ENCODE data around the gene CDO1. TPM values are rescaled to one million over a fixed set of nuclear protein-coding genes. Genes with fewer than 3 reads are reported as not detected.

CDO1 gene
- total and polyA plus RNA-seq, 2 of the 8 experiments (the other 6 are each of a cell fraction or from before 2014, with no cell fraction given): 26.1 to 29.5 TPM

DNA sequence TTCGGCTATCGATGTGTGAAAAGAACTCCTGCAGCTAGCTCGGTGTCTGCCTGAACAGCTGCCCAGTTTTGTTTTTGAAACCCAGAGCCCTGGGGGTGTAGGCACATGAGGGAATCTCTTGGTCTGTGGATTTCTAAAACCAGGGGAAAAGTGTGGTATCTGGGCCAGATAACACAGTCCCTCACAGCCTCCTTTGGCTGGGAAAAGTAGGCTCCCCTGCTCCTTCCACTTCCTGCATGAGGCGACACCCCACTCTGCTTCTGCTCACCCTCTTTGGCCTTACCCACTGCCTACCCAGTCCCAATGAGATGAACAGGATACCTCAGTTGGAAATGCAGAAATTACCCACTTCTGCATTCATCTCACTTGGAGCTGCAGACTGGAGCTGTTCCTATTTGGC is 9.5 kb upstream of the CDO1 start:
- Histone ChIP-seq H3K79me1 (ENCODE audit: low read depth, low read length) (no peaks in the 10 kb centered on the region), H4K20me1 (replicated peaks in 1 of 2; ENCODE audit: control insufficient read depth in 1 of 2, insufficient read depth in 2 of 2, low read length in 2 of 2) (no peaks in the 10 kb centered on the region), H4K5ac (ENCODE audit: insufficient read length, low read depth, low read length) (no peak overlapping the region), H2BK15ac (ENCODE audit: low read length) (no peak overlapping the region), H3K18ac (ENCODE audit: extremely low read depth, low read length) (no peak overlapping the region), H3K9ac (replicated peaks in 1 of 4; ENCODE audit: extremely low read depth in 1 of 4, low read depth in 3 of 4, low read length in 3 of 4) (no peak overlapping the region), H3K9me3 (ENCODE audit: insufficient read depth in 2 of 2, low read depth in 1 of 2, low read length in 1 of 2) (peaks cover 0 to 6% of the 10 kb centered on the region in 2 experiments; a peak in 1 of 4 replicates), H2AK5ac (ENCODE audit: low read depth, low read length) (no peak overlapping the region), H2BK5ac (ENCODE audit: low read depth, low read length) (no peak overlapping the region), H4K8ac (ENCODE audit: extremely low read depth, insufficient read depth, low read length) (no peak overlapping the region), H4K91ac (replicated peaks; ENCODE audit: insufficient read length, low read length) (no peak overlapping the region), H3K4me2 (ENCODE audit: insufficient read depth in 1 of 2, low read depth in 2 of 2, low read length in 2 of 2) (no peak overlapping the region), H3K56ac (replicated peaks; ENCODE audit: insufficient read length, low read depth, low read length) (no peak overlapping the region), H3K4me1 (replicated peaks in 1 of 4; ENCODE audit: control insufficient read depth in 3 of 4, insufficient read depth in 4 of 4, low read length in 3 of 4) (no peaks in the 10 kb centered on the region), H2BK120ac (replicated peaks; ENCODE audit: low read depth, low read length) (no peak overlapping the region), H3K4me3 (ENCODE audit: extremely low read depth in 1 of 4, insufficient read depth in 2 of 4, low read depth in 3 of 4, low read length in 4 of 4) (no peak overlapping the region), H3K23ac (ENCODE audit: insufficient read length) (no peak overlapping the region), H3K4ac (replicated peaks; ENCODE audit: insufficient read length, low read depth, low read length) (no peak overlapping the region), H3K27me3 (replicated peaks in 1 of 4; ENCODE audit: control insufficient read depth in 3 of 4, extremely low read depth in 1 of 4, insufficient read depth in 3 of 4, low read length in 3 of 4) (no peaks in the 10 kb centered on the region), H3K79me2 (ENCODE audit: control insufficient read depth in 1 of 2, insufficient read depth in 2 of 2, low read length in 2 of 2) (no peaks in the 10 kb centered on the region), H2BK12ac (ENCODE audit: low read depth, low read length) (no peak overlapping the region), H3K14ac (ENCODE audit: insufficient read length) (no peak overlapping the region), H2AFZ (ENCODE audit: low read length) (no peak overlapping the region), H3K23me2 (ENCODE audit: low read depth, low read length) (no peaks in the 10 kb centered on the region), H3K36me3 (ENCODE audit: control insufficient read depth in 2 of 4, insufficient read depth in 4 of 4, low read length in 3 of 4) (peaks cover 0 to 13% (median 11%) of the 10 kb centered on the region in 4 experiments; a peak in 5 of 8 replicates), H2BK20ac (ENCODE audit: low read length) (no peak overlapping the region), H3K27ac (ENCODE audit: low read depth, low read length) (no peak overlapping the region)
- CTCF ChIA-PET (ENCODE audit: partially characterized antibody): interaction anchor here (0.9 to 2.1 kb wide), 6 partner anchors 8 to 190 kb away, joined by 3 to 11 read pairs (median 4); no protein-coding TSS in a partner anchor
- FAIRE-seq (no peak), DNase-seq (ENCODE audit: low read depth in 1 of 2, low spot score in 2 of 2) (no peak)
- TF ChIP-seq, protein P1, sequence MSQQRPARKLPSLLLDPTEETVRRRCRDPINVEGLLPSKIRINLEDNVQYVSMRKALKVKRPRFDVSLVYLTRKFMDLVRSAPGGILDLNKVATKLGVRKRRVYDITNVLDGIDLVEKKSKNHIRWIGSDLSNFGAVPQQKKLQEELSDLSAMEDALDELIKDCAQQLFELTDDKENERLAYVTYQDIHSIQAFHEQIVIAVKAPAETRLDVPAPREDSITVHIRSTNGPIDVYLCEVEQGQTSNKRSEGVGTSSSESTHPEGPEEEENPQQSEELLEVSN (IDR thresholded peaks at IDR 0.05): peak; percentile 38; the same call in 1 of the 2 replicates
- TF ChIP-seq, protein P2, sequence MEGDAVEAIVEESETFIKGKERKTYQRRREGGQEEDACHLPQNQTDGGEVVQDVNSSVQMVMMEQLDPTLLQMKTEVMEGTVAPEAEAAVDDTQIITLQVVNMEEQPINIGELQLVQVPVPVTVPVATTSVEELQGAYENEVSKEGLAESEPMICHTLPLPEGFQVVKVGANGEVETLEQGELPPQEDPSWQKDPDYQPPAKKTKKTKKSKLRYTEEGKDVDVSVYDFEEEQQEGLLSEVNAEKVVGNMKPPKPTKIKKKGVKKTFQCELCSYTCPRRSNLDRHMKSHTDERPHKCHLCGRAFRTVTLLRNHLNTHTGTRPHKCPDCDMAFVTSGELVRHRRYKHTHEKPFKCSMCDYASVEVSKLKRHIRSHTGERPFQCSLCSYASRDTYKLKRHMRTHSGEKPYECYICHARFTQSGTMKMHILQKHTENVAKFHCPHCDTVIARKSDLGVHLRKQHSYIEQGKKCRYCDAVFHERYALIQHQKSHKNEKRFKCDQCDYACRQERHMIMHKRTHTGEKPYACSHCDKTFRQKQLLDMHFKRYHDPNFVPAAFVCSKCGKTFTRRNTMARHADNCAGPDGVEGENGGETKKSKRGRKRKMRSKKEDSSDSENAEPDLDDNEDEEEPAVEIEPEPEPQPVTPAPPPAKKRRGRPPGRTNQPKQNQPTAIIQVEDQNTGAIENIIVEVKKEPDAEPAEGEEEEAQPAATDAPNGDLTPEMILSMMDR (IDR thresholded peaks at IDR 0.05; ENCODE audit: control extremely low read depth in 1 of 3, insufficient read depth in 1 of 3, low read depth in 1 of 3, low read length in 3 of 3): no peak
- POLR2A ChIA-PET (ENCODE audit: partially characterized antibody): interaction anchor here (1.0 to 1.7 kb wide), 6 partner anchors 9 to 189 kb away, joined by 3 to 5 read pairs (median 4); partner anchors contain the start of genes AP3S1, ATG12 and CDO1
- 81% methylated on average over 4 of the region's 4 CpGs; no CpG with 5 or more reads in 1 of the 2 experiments for WGBS, 2 experiments (ENCODE audit: extremely low coverage in 1 of 2, insufficient coverage in 1 of 2, insufficient read length in 1 of 2, insufficient replicate concordance in 2 of 2, low coverage in 1 of 2, low lambda C conversion rate in 2 of 2, missing lambda C conversion rate in 1 of 2)
